Hepatocyte (in vitro differentiated cells): ENCODE results near the gene RNU1-1.
"Not testable (repeated sequence)": the region's sequence is repeated elsewhere in the genome, so short reads cannot be mapped to it uniquely, and the experiment has no call there.

Experiments
- EZH2phosphoT487 ChIP-seq: fragments of 200-600 bp; sonication (generic); IDR thresholded peaks from one replicate; pipeline ENCODE4 v1.6.1; 2018; ENCODE audit warnings: antibody characterized with exemption, mild to moderate bottlenecking, low read depth, moderate library complexity; ENCODE audit not compliant: unreplicated experiment, severe bottlenecking
- TF ChIP-seq, protein P1 (sequence below): fragments of 200-600 bp; sonication (generic); IDR thresholded peaks from 2 replicates; pipeline ENCODE4 v1.5.1; 2016; ENCODE audit warnings: antibody characterized with exemption, mild to moderate bottlenecking; ENCODE audit not compliant: poor library complexity

DNA sequence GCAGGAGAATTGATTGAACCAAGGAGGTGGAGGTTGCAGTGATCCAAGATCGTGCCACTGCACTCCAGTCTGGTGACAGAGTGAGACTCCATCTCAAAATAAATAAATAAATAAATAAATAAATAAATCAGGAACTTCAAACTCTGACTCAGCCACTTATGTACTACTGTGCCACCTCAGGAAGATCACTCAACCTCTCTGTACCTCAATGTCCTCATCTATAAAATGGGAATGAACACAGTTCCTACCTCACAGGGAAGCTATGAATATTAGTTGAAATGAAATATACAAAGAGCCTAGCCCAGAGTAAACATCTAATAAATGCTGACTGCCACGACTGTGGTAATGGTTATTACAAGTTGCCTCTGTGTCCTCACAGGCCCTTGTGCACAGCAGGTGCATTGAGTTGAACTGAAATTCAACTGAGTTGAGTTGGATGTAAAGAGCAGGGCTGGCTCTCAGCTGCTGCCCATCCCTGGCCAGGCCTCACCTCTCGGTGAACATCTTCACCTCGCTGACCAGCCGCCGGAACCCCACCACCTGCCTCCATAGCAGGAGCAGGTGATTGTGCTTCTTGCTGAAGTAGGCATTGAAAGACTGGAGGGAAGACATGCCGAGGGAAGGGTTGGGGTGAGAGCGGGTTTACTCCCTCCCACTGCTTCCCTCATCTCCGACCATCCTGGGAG is 24.7 kb downstream of the RNU1-1 start:
- TF ChIP-seq, protein P1, sequence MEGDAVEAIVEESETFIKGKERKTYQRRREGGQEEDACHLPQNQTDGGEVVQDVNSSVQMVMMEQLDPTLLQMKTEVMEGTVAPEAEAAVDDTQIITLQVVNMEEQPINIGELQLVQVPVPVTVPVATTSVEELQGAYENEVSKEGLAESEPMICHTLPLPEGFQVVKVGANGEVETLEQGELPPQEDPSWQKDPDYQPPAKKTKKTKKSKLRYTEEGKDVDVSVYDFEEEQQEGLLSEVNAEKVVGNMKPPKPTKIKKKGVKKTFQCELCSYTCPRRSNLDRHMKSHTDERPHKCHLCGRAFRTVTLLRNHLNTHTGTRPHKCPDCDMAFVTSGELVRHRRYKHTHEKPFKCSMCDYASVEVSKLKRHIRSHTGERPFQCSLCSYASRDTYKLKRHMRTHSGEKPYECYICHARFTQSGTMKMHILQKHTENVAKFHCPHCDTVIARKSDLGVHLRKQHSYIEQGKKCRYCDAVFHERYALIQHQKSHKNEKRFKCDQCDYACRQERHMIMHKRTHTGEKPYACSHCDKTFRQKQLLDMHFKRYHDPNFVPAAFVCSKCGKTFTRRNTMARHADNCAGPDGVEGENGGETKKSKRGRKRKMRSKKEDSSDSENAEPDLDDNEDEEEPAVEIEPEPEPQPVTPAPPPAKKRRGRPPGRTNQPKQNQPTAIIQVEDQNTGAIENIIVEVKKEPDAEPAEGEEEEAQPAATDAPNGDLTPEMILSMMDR: not testable (repeated sequence)
- TF ChIP-seq EZH2phosphoT487: not testable (repeated sequence)
